ENCODE results near the gene MALT1.
"Not testable (repeated sequence)": the region's sequence is repeated elsewhere in the genome, so short reads cannot be mapped to it uniquely, and the experiment has no call there.

The MALT1 gene

DNA sequence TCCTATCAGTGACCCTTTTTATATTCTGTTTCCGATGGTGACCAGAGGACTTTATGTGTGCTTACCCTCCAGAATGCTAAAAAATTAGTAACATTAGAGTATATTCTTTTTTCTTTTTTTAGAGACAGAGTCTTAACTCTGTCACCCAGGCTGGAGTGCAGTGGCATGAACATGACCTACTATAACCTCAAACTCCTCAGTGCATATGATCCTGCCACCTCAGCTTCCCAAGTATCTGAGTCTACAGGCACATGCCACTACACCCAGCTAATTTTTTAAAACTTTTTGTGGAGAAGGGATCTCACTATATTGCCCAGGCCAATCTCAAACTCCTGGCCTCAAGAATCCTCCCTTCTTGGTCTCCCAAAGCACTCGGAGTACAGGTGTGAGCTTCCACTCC is 74.6 kb downstream of the MALT1 start:
- no peak for DNase-seq

GRCh38 chr18:58748899-58749595 is 77.8 kb downstream of the MALT1 start:
- DNase-seq: no peak

DNA sequence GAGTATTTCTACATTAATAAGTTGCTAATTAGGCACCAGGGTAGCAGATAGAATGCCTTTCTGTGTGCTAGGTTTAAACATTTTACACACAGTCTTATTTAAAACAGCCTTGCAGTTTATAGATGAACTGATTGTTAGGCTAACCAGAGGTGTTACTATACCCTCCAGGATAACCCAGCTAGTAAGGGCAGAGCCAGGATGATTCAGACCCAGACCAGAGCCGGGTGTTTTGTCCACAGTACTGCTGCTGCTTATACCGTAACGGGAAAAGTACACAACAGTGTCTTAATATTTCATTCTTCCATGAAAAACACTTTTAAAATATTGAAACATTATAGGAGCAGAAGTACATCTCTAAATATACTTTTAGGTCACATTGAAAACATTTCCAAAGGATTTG is 82.7 kb downstream of the MALT1 start:
- DNase-seq: no peak

DNA sequence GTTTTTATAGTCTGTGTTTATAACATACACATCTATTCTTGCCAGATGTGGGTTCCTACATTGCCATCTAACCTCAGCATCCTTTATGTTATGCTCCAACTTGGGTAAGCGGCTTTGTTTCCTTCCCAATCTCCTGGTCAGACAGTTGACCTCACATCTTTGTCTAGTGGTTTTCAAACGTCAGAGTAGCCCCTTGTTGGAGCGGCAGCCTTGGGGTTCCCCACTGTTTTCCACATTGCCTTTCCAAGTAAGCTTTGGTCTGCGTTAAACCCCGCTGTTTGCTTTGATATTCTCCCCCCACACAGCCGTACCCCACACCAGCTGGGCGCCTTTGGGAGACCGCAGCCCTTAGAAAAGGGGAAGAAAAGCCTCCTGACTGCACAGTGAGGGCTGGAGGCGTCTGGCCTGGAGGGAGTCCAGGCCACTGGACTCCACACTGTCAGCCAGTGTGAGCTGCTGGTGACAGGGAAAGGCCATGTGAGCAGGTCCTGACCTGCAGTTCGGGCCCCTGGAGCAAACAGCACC is 83.3 kb downstream of the MALT1 start:
- DNase-seq: no peak

DNA sequence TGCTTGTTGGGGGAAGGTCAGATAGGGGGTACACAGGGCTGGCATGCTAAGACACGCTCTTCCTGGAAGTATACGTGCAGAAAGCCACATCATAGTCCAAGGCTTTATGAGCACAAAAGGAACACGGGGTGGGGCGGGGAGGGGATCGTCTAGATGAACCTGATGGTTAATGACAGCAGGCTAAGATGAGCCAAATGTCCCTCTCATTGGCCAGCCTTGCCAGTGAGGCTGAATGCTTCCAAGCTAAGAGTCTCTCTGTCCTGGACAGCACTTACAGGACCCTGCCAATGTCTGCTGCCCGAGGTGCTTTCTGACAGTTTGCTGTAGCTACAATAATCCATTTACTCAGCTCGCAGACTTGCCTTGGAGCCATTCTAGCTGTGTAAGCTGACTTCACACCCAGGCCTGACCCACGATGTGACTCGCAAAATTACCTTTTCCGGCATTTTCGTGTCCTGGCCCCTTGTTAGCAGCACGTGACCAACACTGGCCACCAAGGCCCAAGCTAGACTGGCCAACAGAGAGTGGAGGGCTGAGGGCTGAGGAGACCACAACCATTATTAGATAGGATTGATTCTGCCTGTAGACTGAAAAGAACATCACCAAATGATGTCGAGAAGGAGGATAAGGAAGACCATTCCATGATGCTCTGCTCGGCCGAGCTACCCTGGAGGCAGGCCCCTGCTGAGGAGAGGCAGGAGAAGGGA is 84.2 kb downstream of the MALT1 start:
- DNase-seq: no peak

DNA sequence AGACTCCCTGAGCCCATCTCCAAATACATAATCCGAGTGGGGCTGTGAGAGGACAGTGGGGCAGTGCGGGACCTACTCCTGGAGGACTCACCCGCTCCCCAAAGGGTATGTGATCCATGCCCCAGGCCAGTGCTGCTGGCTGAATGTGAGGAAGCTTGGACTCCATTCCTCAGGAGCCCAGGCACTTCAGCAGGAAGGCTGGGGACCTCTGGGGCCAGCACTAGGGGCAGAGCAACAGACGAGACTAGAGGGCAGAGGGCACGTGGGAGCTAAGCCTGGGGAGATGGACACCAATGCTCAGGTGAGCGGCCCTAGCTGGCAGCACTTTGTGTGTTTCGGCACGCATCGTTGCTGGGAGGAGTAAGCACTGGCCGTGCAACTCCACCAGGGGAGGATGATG is 84.9 kb downstream of the MALT1 start:
- no peak for DNase-seq

DNA sequence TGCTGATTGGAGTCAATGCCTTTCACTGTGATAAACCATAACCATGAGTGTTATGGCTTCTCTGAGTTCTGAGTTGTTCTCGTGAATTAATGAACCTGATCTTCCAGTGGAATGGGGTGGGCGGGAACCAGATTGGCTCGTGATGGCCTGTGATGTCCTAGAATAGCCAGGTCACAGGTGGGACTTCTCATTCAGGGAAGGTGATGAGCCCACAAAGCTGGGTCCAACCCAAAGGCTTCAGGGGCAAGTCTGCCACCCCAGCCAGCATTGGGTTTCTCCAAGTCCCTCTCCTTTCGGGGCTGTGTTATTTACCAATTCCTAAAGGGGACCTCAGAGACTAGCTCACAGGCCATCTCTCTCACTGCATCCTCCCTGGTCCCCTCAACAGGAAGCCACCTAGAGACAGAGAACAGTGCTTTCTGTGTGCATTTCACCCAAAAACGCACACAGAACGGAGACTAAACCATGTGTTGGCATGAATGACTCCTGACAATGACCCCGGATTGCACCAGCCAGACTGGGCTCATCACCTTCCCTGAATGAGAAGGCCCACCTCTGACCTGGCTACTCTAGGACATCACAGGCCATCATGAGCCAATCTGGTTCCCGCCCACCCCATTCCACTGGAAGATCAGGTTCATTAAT is 85.5 kb downstream of the MALT1 start:
- no peak for DNase-seq

DNA sequence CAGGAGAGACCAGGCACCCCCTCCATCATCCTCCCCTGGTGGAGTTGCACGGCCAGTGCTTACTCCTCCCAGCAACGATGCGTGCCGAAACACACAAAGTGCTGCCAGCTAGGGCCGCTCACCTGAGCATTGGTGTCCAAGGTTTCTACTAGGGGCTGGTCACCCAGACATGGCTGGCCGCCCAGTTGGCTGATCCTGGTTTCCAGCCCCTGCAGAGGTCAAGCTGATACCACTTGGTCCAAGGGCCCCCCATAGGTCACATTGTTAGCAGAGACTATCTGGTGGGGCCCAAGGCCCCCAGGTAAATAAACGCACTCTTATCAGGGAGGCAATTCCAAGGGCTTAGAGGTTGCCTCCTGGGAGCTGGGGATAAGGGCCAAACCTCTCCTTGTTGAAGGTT is 86.1 kb downstream of the MALT1 start:
- DNase-seq: not testable (repeated sequence)

GRCh38 chr18:58758046-58758445 is 86.8 kb downstream of the MALT1 start:
- no peak for DNase-seq

DNA sequence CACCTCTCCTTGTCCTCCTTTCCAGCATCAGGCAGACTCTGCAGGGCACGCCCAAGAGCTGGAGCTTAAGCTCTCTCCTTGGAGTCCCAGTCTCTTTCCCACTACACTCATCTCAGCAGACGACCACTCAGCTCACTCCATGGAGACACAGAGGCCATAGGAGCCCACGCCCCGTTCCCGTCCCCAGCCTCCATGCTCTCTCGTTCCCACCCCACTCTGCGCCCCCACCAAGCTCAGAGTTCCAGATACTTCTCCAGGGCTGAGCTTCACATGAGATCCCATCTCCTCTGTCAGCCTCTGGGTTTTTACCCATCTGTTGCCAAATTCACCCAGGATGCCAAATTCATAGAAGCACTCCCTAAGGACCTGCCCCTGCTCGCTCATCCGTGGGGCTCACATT is 87.3 kb downstream of the MALT1 start:
- DNase-seq: no peak

GRCh38 chr18:58761241-58761969 is 90.1 kb downstream of the MALT1 start:
- no peak for DNase-seq

- DNase-seq: no peak
Measured at GRCh38 chr18:58761970-58762780, 90.9 kb downstream of the MALT1 start.

DNA sequence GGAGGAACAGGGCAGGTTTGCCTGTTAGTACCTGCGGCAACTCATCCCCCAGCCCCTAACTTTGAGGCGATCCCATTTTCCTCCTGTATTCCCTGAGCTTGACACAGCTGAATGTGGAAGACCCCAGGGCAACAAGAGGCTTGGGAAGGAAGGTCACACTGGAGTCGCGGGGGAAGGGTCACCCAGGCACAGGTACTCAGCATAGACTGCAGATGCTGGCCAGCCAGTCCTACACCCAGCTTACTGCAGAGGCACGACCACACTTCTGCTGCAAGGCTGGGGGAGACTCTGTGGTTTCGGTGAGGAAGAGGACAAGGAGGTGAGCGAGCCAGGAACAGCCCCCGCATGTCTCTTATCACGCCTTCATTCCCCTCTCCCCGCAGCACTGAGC is 91.5 kb downstream of the MALT1 start:
- DNase-seq: no peak

GRCh38 chr18:58766164-58766563 is 94.9 kb downstream of the MALT1 start:
- DNase-seq: no peak

- DNase-seq: no peak
Measured at GRCh38 chr18:58766946-58767345, 95.7 kb downstream of the MALT1 start.

DNA sequence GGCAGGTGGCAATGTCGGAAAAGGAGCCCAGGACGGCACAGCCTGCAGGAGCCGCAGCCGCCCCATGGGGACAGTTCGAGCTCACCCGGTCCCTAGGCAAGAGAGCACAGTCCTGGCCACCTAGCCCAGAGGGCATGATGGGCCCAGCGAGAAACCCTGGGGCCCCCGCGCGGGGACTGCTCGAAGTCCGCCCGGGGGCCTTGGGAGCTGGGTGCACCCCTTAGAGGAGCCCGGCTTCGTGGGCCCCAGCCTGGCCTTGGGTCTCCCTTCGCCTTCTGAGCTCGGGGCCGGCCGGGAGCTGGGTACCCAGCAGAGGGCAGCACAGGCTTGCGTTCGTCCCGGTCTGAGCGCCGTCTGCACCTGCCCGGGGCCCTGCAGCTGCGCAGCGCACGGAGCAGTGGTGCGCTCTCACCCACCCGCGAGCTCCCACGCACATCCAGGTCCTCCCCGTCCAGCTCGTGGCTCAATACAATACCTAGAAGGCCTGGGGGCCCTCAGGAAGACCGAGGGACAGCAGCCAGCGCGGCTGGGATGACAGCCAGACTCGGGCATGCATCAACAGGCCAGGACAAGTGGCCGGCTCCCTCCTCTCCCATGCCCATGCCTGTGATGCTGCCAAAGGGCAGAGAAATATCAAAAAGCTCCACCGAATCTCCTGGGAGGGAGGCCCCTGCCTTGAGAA is 97.2 kb downstream of the MALT1 start:
- DNase-seq: peak; percentile 79

- DNase-seq: no peak
Measured at GRCh38 chr18:58769321-58769720, 98.1 kb downstream of the MALT1 start.

GRCh38 chr18:58770601-58771000 is 99.3 kb downstream of the MALT1 start:
- no peak for DNase-seq

GRCh38 chr18:58772161-58772560 is 100.9 kb downstream of the MALT1 start:
- no peak for DNase-seq

GRCh38 chr18:58776084-58776483 is 104.8 kb downstream of the MALT1 start:
- DNase-seq: no peak

GRCh38 chr18:58776541-58776940 is 105.3 kb downstream of the MALT1 start:
- not testable (repeated sequence) for DNase-seq

DNA sequence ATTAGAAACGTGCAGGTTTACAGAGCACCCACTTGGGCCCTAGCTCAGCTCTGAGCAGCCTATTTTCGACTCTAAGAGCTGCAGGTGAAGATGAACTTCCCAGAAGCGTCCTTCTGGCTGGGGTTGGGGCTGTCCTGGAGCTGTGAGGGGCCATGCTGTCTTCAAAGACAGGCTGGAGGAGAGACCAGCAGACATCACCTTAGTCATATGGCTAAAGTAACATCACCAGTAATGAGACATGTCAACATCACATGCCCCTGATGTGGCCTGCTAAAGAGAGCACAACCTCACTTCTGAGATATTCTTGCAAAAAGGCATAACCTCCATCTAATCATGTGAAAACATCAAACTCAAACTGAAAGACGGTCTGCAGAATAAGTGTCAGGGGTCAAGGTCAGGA is 106.2 kb downstream of the MALT1 start:
- no peak for DNase-seq
